ENCODE data around the gene LRWD1.
"Not testable (repeated sequence)": the region's sequence is repeated elsewhere in the genome, so short reads cannot be mapped to it uniquely, and the experiment has no call there.

LRWD1 gene

GRCh38 chr7:102493220-102493935 is 28.6 kb downstream of the LRWD1 start:
- H3K27ac ChIP-seq; POLR2A ChIA-PET (ENCODE audit: low non-redundant PET); DNase-seq (ENCODE audit: low spot score); CTCF ChIA-PET: not testable (repeated sequence)

GRCh38 chr7:102494026-102494425 is 29.2 kb downstream of the LRWD1 start:
- DNase-seq (ENCODE audit: low spot score); CTCF ChIA-PET; H3K27ac ChIP-seq; POLR2A ChIA-PET (ENCODE audit: low non-redundant PET): not testable (repeated sequence)

GRCh38 chr7:102494473-102495149 is 29.8 kb downstream of the LRWD1 start:
- CTCF ChIA-PET; POLR2A ChIA-PET (ENCODE audit: low non-redundant PET); H3K27ac ChIP-seq; DNase-seq (ENCODE audit: low spot score): not testable (repeated sequence)

GRCh38 chr7:102496861-102497260 is 32.1 kb downstream of the LRWD1 start:
- DNase-seq (ENCODE audit: low spot score); POLR2A ChIA-PET (ENCODE audit: low non-redundant PET); H3K27ac ChIP-seq; CTCF ChIA-PET: not testable (repeated sequence)

- CTCF ChIA-PET; H3K27ac ChIP-seq; DNase-seq (ENCODE audit: low spot score); POLR2A ChIA-PET (ENCODE audit: low non-redundant PET): not testable (repeated sequence)
Observed at GRCh38 chr7:102497308-102497707, 32.5 kb downstream of the LRWD1 start.

- POLR2A ChIA-PET (ENCODE audit: low non-redundant PET); CTCF ChIA-PET; DNase-seq (ENCODE audit: low spot score): not testable (repeated sequence)
Observed at GRCh38 chr7:102498321-102498720, 33.5 kb downstream of the LRWD1 start.

GRCh38 chr7:102503141-102503540 is 38.4 kb downstream of the LRWD1 start:
- CTCF ChIA-PET; DNase-seq (ENCODE audit: low spot score); POLR2A ChIA-PET (ENCODE audit: low non-redundant PET); H3K27ac ChIP-seq: not testable (repeated sequence)

More at GRCh38 chr7:102498321-102498720, 33.5 kb downstream of the LRWD1 start:
- H3K27ac ChIP-seq: not testable (repeated sequence)

- H3K27ac ChIP-seq: peak overlapping the region; percentile 55
- DNase-seq (ENCODE audit: low spot score); CTCF ChIA-PET; POLR2A ChIA-PET (ENCODE audit: low non-redundant PET): not testable (repeated sequence)
Observed at GRCh38 chr7:102505298-102506185, 40.8 kb downstream of the LRWD1 start.

- DNase-seq (ENCODE audit: low spot score); CTCF ChIA-PET; H3K27ac ChIP-seq; POLR2A ChIA-PET (ENCODE audit: low non-redundant PET): not testable (repeated sequence)
Observed at GRCh38 chr7:102507410-102508088, 42.8 kb downstream of the LRWD1 start.

GRCh38 chr7:102510575-102510974 is 45.8 kb downstream of the LRWD1 start:
- CTCF ChIA-PET: interaction anchor here (0.6 kb wide), 1 partner anchor 1380 kb away, joined by 3 read pairs; no protein-coding TSS in a partner anchor
- DNase-seq (ENCODE audit: low spot score); POLR2A ChIA-PET (ENCODE audit: low non-redundant PET); H3K27ac ChIP-seq: not testable (repeated sequence)

- POLR2A ChIA-PET (ENCODE audit: low non-redundant PET); H3K27ac ChIP-seq; DNase-seq (ENCODE audit: low spot score); CTCF ChIA-PET: not testable (repeated sequence)
Observed at GRCh38 chr7:102511860-102512522, 47.2 kb downstream of the LRWD1 start.

- peak overlapping the region; percentile 61 for H3K27ac ChIP-seq
- DNase-seq (ENCODE audit: low spot score); POLR2A ChIA-PET (ENCODE audit: low non-redundant PET); CTCF ChIA-PET: not testable (repeated sequence)
Observed at GRCh38 chr7:102512642-102513221, 47.9 kb downstream of the LRWD1 start.

- CTCF ChIA-PET; DNase-seq (ENCODE audit: low spot score); POLR2A ChIA-PET (ENCODE audit: low non-redundant PET); H3K27ac ChIP-seq: not testable (repeated sequence)
Observed at GRCh38 chr7:102514881-102515721, 50.3 kb downstream of the LRWD1 start.

GRCh38 chr7:102515889-102516288 is 51.1 kb downstream of the LRWD1 start:
- DNase-seq (ENCODE audit: low spot score); POLR2A ChIA-PET (ENCODE audit: low non-redundant PET); CTCF ChIA-PET; H3K27ac ChIP-seq: not testable (repeated sequence)

- H3K27ac ChIP-seq; POLR2A ChIA-PET (ENCODE audit: low non-redundant PET); CTCF ChIA-PET; DNase-seq (ENCODE audit: low spot score): not testable (repeated sequence)
Observed at GRCh38 chr7:102516951-102517350, 52.2 kb downstream of the LRWD1 start.
